ENCODE results near the gene TNFRSF8. TPM values are rescaled to one million over a fixed set of nuclear protein-coding genes. Genes with fewer than 3 reads are reported as not detected.

The TNFRSF8 gene
- total RNA-seq, 1 experiment from 2014 or later, result 20.8 TPM

GRCh38 chr1:12165342-12165741 is 102.2 kb downstream of the TNFRSF8 start (continued):
- no peak for TF ChIP-seq E2F4 (CRISPR knock-in tag; IDR thresholded peaks at IDR 0.05; ENCODE audit: borderline replicate concordance, low read depth)
- no peak for TF ChIP-seq CBFB (CRISPR knock-in tag; IDR thresholded peaks at IDR 0.05; ENCODE audit: low read depth)
- TF ChIP-seq JUN (CRISPR knock-in tag; IDR thresholded peaks at IDR 0.05), result no peak
- no peak for TF ChIP-seq PRRX2 (CRISPR knock-in tag; IDR thresholded peaks at IDR 0.05)
- no peak for TF ChIP-seq SMAD3 (CRISPR knock-in tag; IDR thresholded peaks at IDR 0.05; ENCODE audit: borderline replicate concordance)
- no peak for TF ChIP-seq RELA (CRISPR knock-in tag; IDR thresholded peaks at IDR 0.05; ENCODE audit: borderline replicate concordance)
- no peak for TF ChIP-seq ZNF423 (CRISPR knock-in tag; IDR thresholded peaks at IDR 0.05)
- no peak for TF ChIP-seq FOXK1 (CRISPR knock-in tag; IDR thresholded peaks at IDR 0.05)

- H3K4me1 Mint-ChIP-seq, result peaks cover 17% of the 10 kb centered on the region
- ATAC-seq, result peak; percentile 90
- H3K4me3 Mint-ChIP-seq, result peak within 1 kb of the TSS; percentile 69
- H3K36me3 Mint-ChIP-seq, result no peaks in the 10 kb centered on the region
- ChIA-PET CTCF (interaction anchor here (1.0 to 4.7 kb wide), 6 partner anchors 30 to 108 kb away, joined by 3 to 19 read pairs (median 5); no protein-coding TSS in a partner anchor), POLR2A (no interaction called here)
- peak; percentile 67 for DNase-seq (ENCODE audit: low spot score)
- H3K27ac Mint-ChIP-seq, result no peak within 1 kb of the TSS
- H3K27me3 Mint-ChIP-seq (ENCODE audit: low read depth), result peaks cover 47% of the 10 kb centered on the region
- H3K9me3 Mint-ChIP-seq, result no peaks in the 10 kb centered on the region
- TF ChIP-seq IRF2 (CRISPR knock-in tag; IDR thresholded peaks at IDR 0.05; ENCODE audit: borderline replicate concordance, low read depth) (no peak), USF1 (CRISPR knock-in tag; IDR thresholded peaks at IDR 0.05) (peak; percentile 60; the same call in 1 of the 2 replicates), ZNF263 (CRISPR knock-in tag; IDR thresholded peaks at IDR 0.05; ENCODE audit: low read depth) (peak; percentile 46; the same call in 1 of the 2 replicates), TCF7 (CRISPR knock-in tag; IDR thresholded peaks at IDR 0.05; ENCODE audit: low read depth) (no peak), USF2 (CRISPR knock-in tag; IDR thresholded peaks at IDR 0.05) (no peak), PRRX2 (CRISPR knock-in tag; IDR thresholded peaks at IDR 0.05) (no peak), JUN (CRISPR knock-in tag; IDR thresholded peaks at IDR 0.05) (peak; percentile 76), TP53 (CRISPR knock-in tag; IDR thresholded peaks at IDR 0.05) (no peak), HMGA2 (CRISPR knock-in tag; IDR thresholded peaks at IDR 0.05) (no peak), SP1 (CRISPR knock-in tag; conservative IDR thresholded peaks at IDR 0.05) (peak; percentile 84), ZNF121 (CRISPR knock-in tag; IDR thresholded peaks at IDR 0.05) (no peak), OVOL2 (CRISPR knock-in tag; IDR thresholded peaks at IDR 0.05; ENCODE audit: borderline replicate concordance) (no peak), MAX (CRISPR knock-in tag; IDR thresholded peaks at IDR 0.05) (peak; percentile 95), E2F4 (CRISPR knock-in tag; IDR thresholded peaks at IDR 0.05; ENCODE audit: borderline replicate concordance, low read depth) (peak; percentile 66; the same call in 1 of the 2 replicates), HMGXB4 (CRISPR knock-in tag; IDR thresholded peaks at IDR 0.05) (peak; percentile 48; the same call in 1 of the 2 replicates), TEAD1 (CRISPR knock-in tag; IDR thresholded peaks at IDR 0.05) (peak; percentile 93), NFE2L1 (CRISPR knock-in tag; IDR thresholded peaks at IDR 0.05) (peak; percentile 79; the same call in 1 of the 2 replicates), ZNF317 (CRISPR knock-in tag; IDR thresholded peaks at IDR 0.05; ENCODE audit: borderline replicate concordance, low read depth) (peak; percentile 49; the same call in 1 of the 2 replicates), GABPB1 (CRISPR knock-in tag; IDR thresholded peaks at IDR 0.05) (no peak), ARID4B (CRISPR knock-in tag; IDR thresholded peaks at IDR 0.05; ENCODE audit: borderline replicate concordance) (peak; percentile 86; the same call in 1 of the 2 replicates), GTF2I (CRISPR knock-in tag; conservative IDR thresholded peaks at IDR 0.05) (no peak)
Observed at GRCh38 chr1:12166834-12167492, 103.9 kb downstream of the TNFRSF8 start, which contains the start of gene TNFRSF1B. Gene TNFRSF1B, plus strand, starts transcription at chr1:12166991. Its CDS starts 101 bp downstream, at chr1:12167092.
